ENCODE results near the gene MOB3A. TPM values are rescaled to one million over a fixed set of nuclear protein-coding genes. Genes with fewer than 3 reads are reported as not detected.

MOB3A gene
- total RNA-seq, 5 donors from 2014 or later (not counting 1 experiment from before 2014, with no cell fraction given), result 98.6 to 162 (median 142) TPM

- H3K36me3 Mint-ChIP-seq, result peaks cover 23% of the 10 kb centered on the region
- H3K36me3 ChIP-seq (ENCODE audit: control insufficient read depth in 2 of 2, extremely low read depth in 1 of 2, insufficient read depth in 1 of 2, low read length in 1 of 2), result peaks cover 29 to 66% of the 10 kb centered on the region in 2 donors
- H3K27ac ChIP-seq (ENCODE audit: low read length), result no peak overlapping the region
- H3K4me3 Mint-ChIP-seq, result no peak overlapping the region
- no peak for DNase-seq
- ATAC-seq (replicated peaks in 1 of 4), result no peak
- POLR2A ChIA-PET, result no interaction called here
- CTCF ChIA-PET, result interaction anchor here in 1 of 2 donors (0.7 kb wide), 1 partner anchor 14 kb away, joined by 3 read pairs; no protein-coding TSS in a partner anchor
- no peaks in the 10 kb centered on the region for H3K9me3 Mint-ChIP-seq
- H3K4me1 Mint-ChIP-seq, result peaks cover 26 to 43% (median 36%) of the 10 kb centered on the region in 3 donors
- 96% methylated on average over 25 of the region's 32 CpGs for WGBS (ENCODE audit: insufficient coverage)
- no peaks in the 10 kb centered on the region for H3K27me3 Mint-ChIP-seq
- H3K27ac Mint-ChIP-seq, result peak overlapping the region; percentile 76 to 79
- no peaks in the 10 kb centered on the region for H3K27me3 ChIP-seq (replicated peaks in 1 of 2; ENCODE audit: control insufficient read depth in 2 of 2, extremely low read depth in 1 of 2, insufficient read depth in 2 of 2, low read length in 1 of 2)
- H3K9me3 ChIP-seq, result no peaks in the 10 kb centered on the region
- H3K4me3 ChIP-seq (ENCODE audit: control insufficient read depth in 1 of 2, extremely low read depth in 1 of 2, low read length in 1 of 2), result no peak overlapping the region
- H3K4me1 ChIP-seq (ENCODE audit: control insufficient read depth in 1 of 2, extremely low read depth in 1 of 2, insufficient read depth in 2 of 2, low read length in 2 of 2), result peaks cover 0 to 55% of the 10 kb centered on the region in 2 experiments
Measured at GRCh38 chr19:2072757-2073551, 23.2 kb downstream of the MOB3A start.

GRCh38 chr19:2070986-2071673 lies 25.0 kb downstream of the MOB3A start:
- H3K9me3 Mint-ChIP-seq, result no peaks in the 10 kb centered on the region
- H3K36me3 ChIP-seq (ENCODE audit: control insufficient read depth in 2 of 2, extremely low read depth in 1 of 2, insufficient read depth in 1 of 2, low read length in 1 of 2), result peaks cover 13 to 49% of the 10 kb centered on the region in 2 donors
- peak overlapping the region; percentile 82 to 86 for H3K27ac Mint-ChIP-seq
- DNase-seq (no peak), ATAC-seq (replicated peaks in 1 of 4) (peak in 1 of 4 experiments; percentile 3)
- H3K4me3 Mint-ChIP-seq, result no peak overlapping the region
- H3K4me1 ChIP-seq (ENCODE audit: control insufficient read depth in 1 of 2, extremely low read depth in 1 of 2, insufficient read depth in 2 of 2, low read length in 2 of 2), result peaks cover 0 to 40% of the 10 kb centered on the region in 2 experiments
- no peaks in the 10 kb centered on the region for H3K27me3 ChIP-seq (replicated peaks in 1 of 2; ENCODE audit: control insufficient read depth in 2 of 2, extremely low read depth in 1 of 2, insufficient read depth in 2 of 2, low read length in 1 of 2)
- CTCF ChIA-PET, result interaction anchor here in 1 of 2 donors (1.1 kb wide), 1 partner anchor 12 kb away, joined by 4 read pairs; no protein-coding TSS in a partner anchor
- peaks cover 23 to 43% (median 33%) of the 10 kb centered on the region in 3 donors for H3K4me1 Mint-ChIP-seq
- WGBS (ENCODE audit: insufficient coverage), result 93% methylated on average over 10 of the region's 19 CpGs
- no peaks in the 10 kb centered on the region for H3K9me3 ChIP-seq
- POLR2A ChIA-PET, result interaction anchor here (0.6 to 1.0 kb wide), 5 partner anchors 13 to 217 kb away, joined by 3 to 12 read pairs (median 4); no protein-coding TSS in a partner anchor
- no peak overlapping the region for H3K4me3 ChIP-seq (ENCODE audit: control insufficient read depth in 1 of 2, extremely low read depth in 1 of 2, low read length in 1 of 2)
- peaks cover 23% of the 10 kb centered on the region for H3K36me3 Mint-ChIP-seq
- no peak overlapping the region for H3K27ac ChIP-seq (ENCODE audit: low read length)
- H3K27me3 Mint-ChIP-seq, result no peaks in the 10 kb centered on the region

- Histone ChIP-seq H3K4me3 (ENCODE audit: control insufficient read depth in 1 of 2, extremely low read depth in 1 of 2, low read length in 1 of 2) (no peak overlapping the region), H3K4me1 (ENCODE audit: control insufficient read depth in 1 of 2, extremely low read depth in 1 of 2, insufficient read depth in 2 of 2, low read length in 2 of 2) (peaks cover 0 to 37% of the 10 kb centered on the region in 2 experiments), H3K9me3 (no peaks in the 10 kb centered on the region), H3K27ac (ENCODE audit: low read length) (no peak overlapping the region), H3K27me3 (replicated peaks in 1 of 2; ENCODE audit: control insufficient read depth in 2 of 2, extremely low read depth in 1 of 2, insufficient read depth in 2 of 2, low read length in 1 of 2) (no peaks in the 10 kb centered on the region), H3K36me3 (ENCODE audit: control insufficient read depth in 2 of 2, extremely low read depth in 1 of 2, insufficient read depth in 1 of 2, low read length in 1 of 2) (peaks cover 13 to 42% of the 10 kb centered on the region in 2 donors)
- Mint-ChIP-seq H3K9me3 (no peaks in the 10 kb centered on the region), H3K36me3 (peaks cover 23% of the 10 kb centered on the region), H3K27me3 (no peaks in the 10 kb centered on the region), H3K4me3 (no peak overlapping the region), H3K27ac (peak overlapping the region in 1 of 2 donors; percentile 28), H3K4me1 (peaks cover 23 to 43% (median 33%) of the 10 kb centered on the region in 3 donors)
- ChIA-PET CTCF (interaction anchor here in 1 of 2 donors (1.1 kb wide), 1 partner anchor 13 kb away, joined by 4 read pairs; no protein-coding TSS in a partner anchor), POLR2A (interaction anchor here (0.6 to 1.0 kb wide), 5 partner anchors 13 to 216 kb away, joined by 3 to 12 read pairs (median 4); no protein-coding TSS in a partner anchor)
- WGBS (ENCODE audit: insufficient coverage), result no CpG with 5 or more reads among the region's 10 CpGs
- DNase-seq (no peak), ATAC-seq (replicated peaks in 1 of 4) (peak in 1 of 4 experiments; percentile 4)
Measured at GRCh38 chr19:2070436-2070827, 25.7 kb downstream of the MOB3A start.

- Mint-ChIP-seq H3K27me3 (no peaks in the 10 kb centered on the region), H3K9me3 (no peaks in the 10 kb centered on the region), H3K36me3 (no peaks in the 10 kb centered on the region), H3K27ac (peak overlapping the region in 1 of 2 donors; percentile 23), H3K4me3 (no peak overlapping the region), H3K4me1 (peaks cover 31 to 36% (median 32%) of the 10 kb centered on the region in 3 donors)
- no peak overlapping the region for H3K4me3 ChIP-seq (ENCODE audit: control insufficient read depth in 1 of 2, extremely low read depth in 1 of 2, low read length in 1 of 2)
- H3K27ac ChIP-seq (ENCODE audit: low read length), result no peak overlapping the region
- DNase-seq, result no peak
- no peak for ATAC-seq (replicated peaks in 1 of 4)
- peaks cover 16 to 36% of the 10 kb centered on the region in 2 experiments for H3K4me1 ChIP-seq (ENCODE audit: control insufficient read depth in 1 of 2, extremely low read depth in 1 of 2, insufficient read depth in 2 of 2, low read length in 2 of 2)
- CTCF ChIA-PET, result no interaction called here
- WGBS (ENCODE audit: insufficient coverage), result 97% methylated on average over 37 of the region's 38 CpGs
- H3K9me3 ChIP-seq, result no peaks in the 10 kb centered on the region
- POLR2A ChIA-PET, result no interaction called here
- no peaks in the 10 kb centered on the region for H3K36me3 ChIP-seq (ENCODE audit: control insufficient read depth in 2 of 2, extremely low read depth in 1 of 2, insufficient read depth in 1 of 2, low read length in 1 of 2)
- H3K27me3 ChIP-seq (replicated peaks in 1 of 2; ENCODE audit: control insufficient read depth in 2 of 2, extremely low read depth in 1 of 2, insufficient read depth in 2 of 2, low read length in 1 of 2), result no peaks in the 10 kb centered on the region
Measured at GRCh38 chr19:2064788-2065524, 31.2 kb downstream of the MOB3A start.

- peak overlapping the region in 1 of 2 donors; percentile 48 for H3K27ac Mint-ChIP-seq
- no peak overlapping the region for H3K4me3 Mint-ChIP-seq
- CTCF ChIA-PET, result no interaction called here
- Histone ChIP-seq H3K36me3 (ENCODE audit: control insufficient read depth in 2 of 2, extremely low read depth in 1 of 2, insufficient read depth in 1 of 2, low read length in 1 of 2) (no peaks in the 10 kb centered on the region), H3K4me1 (ENCODE audit: control insufficient read depth in 1 of 2, extremely low read depth in 1 of 2, insufficient read depth in 2 of 2, low read length in 2 of 2) (peaks cover 20 to 36% of the 10 kb centered on the region in 2 experiments), H3K27me3 (replicated peaks in 1 of 2; ENCODE audit: control insufficient read depth in 2 of 2, extremely low read depth in 1 of 2, insufficient read depth in 2 of 2, low read length in 1 of 2) (no peaks in the 10 kb centered on the region), H3K4me3 (ENCODE audit: control insufficient read depth in 1 of 2, extremely low read depth in 1 of 2, low read length in 1 of 2) (no peak overlapping the region), H3K9me3 (no peaks in the 10 kb centered on the region), H3K27ac (ENCODE audit: low read length) (no peak overlapping the region)
- no peaks in the 10 kb centered on the region for H3K9me3 Mint-ChIP-seq
- WGBS (ENCODE audit: insufficient coverage), result 94% methylated on average over 12 of the region's 13 CpGs
- DNase-seq (no peak), ATAC-seq (replicated peaks in 1 of 4) (no peak)
- no peaks in the 10 kb centered on the region for H3K36me3 Mint-ChIP-seq
- no peaks in the 10 kb centered on the region for H3K27me3 Mint-ChIP-seq
- POLR2A ChIA-PET, result no interaction called here
- peaks cover 27 to 33% (median 28%) of the 10 kb centered on the region in 3 donors for H3K4me1 Mint-ChIP-seq
Measured at GRCh38 chr19:2064395-2064787, 31.7 kb downstream of the MOB3A start.

- POLR2A ChIA-PET, result interaction anchor here (0.6 kb wide), 2 partner anchors 40 to 87 kb away, joined by 3 to 5 read pairs; partner anchors contain the start of gene AP3D1 (in 1 of the 2)
- Mint-ChIP-seq H3K4me1 (peaks cover 26 to 33% (median 28%) of the 10 kb centered on the region in 3 donors), H3K9me3 (no peaks in the 10 kb centered on the region), H3K36me3 (no peaks in the 10 kb centered on the region), H3K27me3 (no peaks in the 10 kb centered on the region), H3K4me3 (peak overlapping the region in 2 of 3 donors; percentile 21 to 89), H3K27ac (peak overlapping the region in 1 of 2 donors; percentile 48)
- CTCF ChIA-PET, result no interaction called here
- no peaks in the 10 kb centered on the region for H3K36me3 ChIP-seq (ENCODE audit: control insufficient read depth in 2 of 2, extremely low read depth in 1 of 2, insufficient read depth in 1 of 2, low read length in 1 of 2)
- H3K9me3 ChIP-seq, result no peaks in the 10 kb centered on the region
- no peak for DNase-seq
- no peak overlapping the region for H3K4me3 ChIP-seq (ENCODE audit: control insufficient read depth in 1 of 2, extremely low read depth in 1 of 2, low read length in 1 of 2)
- no peaks in the 10 kb centered on the region for H3K27me3 ChIP-seq (replicated peaks in 1 of 2; ENCODE audit: control insufficient read depth in 2 of 2, extremely low read depth in 1 of 2, insufficient read depth in 2 of 2, low read length in 1 of 2)
- 91% methylated on average over 4 of the region's 8 CpGs for WGBS (ENCODE audit: insufficient coverage)
- ATAC-seq (replicated peaks in 1 of 4), result no peak
- H3K27ac ChIP-seq (ENCODE audit: low read length), result no peak overlapping the region
- H3K4me1 ChIP-seq (ENCODE audit: control insufficient read depth in 1 of 2, extremely low read depth in 1 of 2, insufficient read depth in 2 of 2, low read length in 2 of 2), result peaks cover 24 to 36% of the 10 kb centered on the region in 2 experiments
Measured at GRCh38 chr19:2063824-2064223, 32.3 kb downstream of the MOB3A start.

All from T-cell (primary cell).